GM19035 (cell line): ENCODE data around the gene MCAT.

Experiments
- ATAC-seq: cut with Tn5 transposase; IDR thresholded peaks from one replicate; pipeline ENCODE4 v1.9.1; 2021; ENCODE audit not compliant: unreplicated experiment

The MCAT gene

GRCh38 chr22:43094085-43094484 lies 49.1 kb downstream of the MCAT start:
- no peak for ATAC-seq

- ATAC-seq = no peak
These were observed 51.1 kb downstream of the MCAT start for GRCh38 chr22:43092085-43092484.

GRCh38 chr22:43090130-43090789 lies 52.9 kb downstream of the MCAT start:
- no peak for ATAC-seq

GRCh38 chr22:43088984-43089717 lies 54.0 kb downstream of the MCAT start, which contains the start of gene TTLL1:
TSS of gene TTLL1 (minus strand) at chr22:43089391. CDS start at chr22:43075586, 13,805 bp downstream.
- ATAC-seq = peak; percentile 90

- ATAC-seq = no peak
These were observed 54.6 kb downstream of the MCAT start for GRCh38 chr22:43088627-43088983.

- no peak for ATAC-seq
These were observed 57.3 kb downstream of the MCAT start for GRCh38 chr22:43085658-43086606.
